DMS53 treated with DMSO at 0.1 percent for 48 hours (cell line): ENCODE measurements around the gene PTDSS2.

Source experiments
- DNase-seq: peaks from one replicate; lab custom pipeline; 2025; ENCODE audit not compliant: unreplicated experiment; lab: John Stamatoyannopoulos, UW

PTDSS2 gene

DNA sequence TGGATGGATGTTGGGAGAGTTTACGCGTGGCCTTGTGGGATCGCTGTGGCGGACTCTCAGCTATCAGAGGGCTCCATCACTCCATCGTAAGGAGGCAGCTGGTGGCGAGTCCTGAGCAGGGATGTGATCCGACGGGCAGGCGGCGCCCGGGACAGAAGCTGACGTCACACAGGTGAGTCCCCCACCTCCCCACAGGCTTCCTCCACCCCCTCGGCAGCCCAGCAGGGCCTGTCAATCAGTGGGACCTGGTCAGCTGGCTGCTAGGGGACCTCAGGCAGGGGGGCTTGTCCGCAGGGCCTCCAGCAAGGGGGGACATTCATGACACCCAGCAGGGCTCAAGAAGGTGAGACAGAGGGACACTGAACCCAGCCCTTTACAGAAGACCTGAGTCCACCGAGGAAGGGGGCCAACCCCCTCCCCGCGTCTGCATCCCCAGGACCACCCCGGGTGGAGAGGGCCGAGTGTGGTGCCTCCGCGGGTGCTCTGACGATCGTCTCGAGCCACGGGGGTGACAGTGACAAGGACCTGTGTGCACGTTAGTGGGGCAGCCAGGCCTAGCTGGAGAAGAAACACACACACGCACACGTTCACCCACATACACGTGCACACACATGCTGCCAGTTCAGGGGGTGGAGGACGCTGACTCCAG lies 78.2 kb downstream of the PTDSS2 start:
- no peak for DNase-seq

DNA sequence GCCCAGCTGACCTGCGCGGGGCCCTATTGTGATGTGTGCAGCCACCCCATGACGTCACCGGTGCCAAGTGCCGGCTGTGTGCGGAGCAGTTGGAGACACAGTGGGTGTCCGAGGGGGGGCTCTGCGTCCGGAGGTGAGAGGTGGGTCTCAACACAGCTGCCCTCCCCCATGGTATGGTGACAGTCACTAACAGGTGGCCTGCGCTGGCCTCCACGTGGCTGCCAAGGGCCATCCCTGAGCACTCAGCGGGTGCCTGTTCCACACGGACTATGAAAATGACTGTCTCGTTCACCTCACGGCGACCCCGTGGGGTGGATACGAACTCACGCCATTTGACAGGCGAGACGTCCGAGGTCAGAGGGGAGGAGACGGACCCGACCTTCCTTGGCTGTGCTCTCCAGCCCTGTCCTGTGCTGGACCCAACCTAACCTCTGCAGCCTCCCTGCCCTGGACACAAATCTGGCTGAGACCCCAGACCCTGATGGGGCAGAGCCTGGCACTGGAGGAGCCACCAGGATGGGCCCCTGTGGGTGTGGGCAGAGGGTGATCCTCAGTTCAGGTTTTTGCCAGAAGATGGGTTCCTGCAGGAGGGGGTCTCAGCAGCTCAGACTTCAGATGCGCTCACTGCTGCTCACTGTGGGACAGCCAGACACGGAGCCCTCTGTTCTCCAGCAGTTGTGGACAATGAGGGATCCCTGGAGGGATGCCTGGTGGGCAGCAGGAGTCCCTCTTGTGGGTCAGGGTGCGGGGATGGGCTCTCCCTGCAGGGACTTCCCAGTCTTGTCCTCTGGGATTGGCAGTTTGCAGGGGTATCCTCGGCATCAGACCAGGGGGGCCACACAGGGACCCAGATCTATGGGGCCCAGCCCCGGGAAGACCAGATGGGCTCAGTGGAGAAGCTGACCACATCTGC lies 79.0 kb downstream of the PTDSS2 start:
- DNase-seq, result no peak

DNA sequence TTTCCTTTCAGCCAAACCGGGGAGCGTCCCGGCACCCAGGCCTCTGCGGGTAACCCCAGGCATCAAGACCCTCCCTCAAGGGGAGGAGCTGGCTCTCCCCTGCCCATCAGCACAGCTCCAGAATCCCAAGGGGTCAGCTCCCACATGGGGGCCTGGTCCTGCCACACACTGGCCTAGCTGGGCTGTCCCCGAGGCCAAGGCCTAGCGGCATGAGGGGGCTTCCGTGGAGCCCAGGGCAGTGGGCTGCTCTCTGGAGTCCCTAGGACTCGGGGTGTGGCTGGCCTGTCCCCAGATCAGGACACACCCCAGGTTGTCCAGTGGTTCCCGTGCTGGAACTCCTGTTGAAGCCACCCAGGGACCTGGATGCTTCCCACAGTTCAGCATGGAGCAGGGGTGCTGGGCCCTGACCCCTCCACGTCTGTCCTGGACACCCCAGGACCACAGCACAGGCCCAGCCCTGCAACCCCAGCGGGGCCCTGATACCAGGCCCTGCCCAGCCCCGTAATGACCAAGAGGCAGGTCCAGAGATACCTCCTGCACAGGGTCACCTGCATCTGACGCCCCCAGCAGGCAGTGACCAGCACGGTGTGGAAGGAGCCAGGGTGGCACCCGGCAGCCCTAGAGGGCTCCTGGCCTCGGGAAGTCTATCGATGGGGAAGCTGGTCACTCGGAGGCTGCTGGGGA lies 79.8 kb downstream of the PTDSS2 start:
- no peak for DNase-seq

DNA sequence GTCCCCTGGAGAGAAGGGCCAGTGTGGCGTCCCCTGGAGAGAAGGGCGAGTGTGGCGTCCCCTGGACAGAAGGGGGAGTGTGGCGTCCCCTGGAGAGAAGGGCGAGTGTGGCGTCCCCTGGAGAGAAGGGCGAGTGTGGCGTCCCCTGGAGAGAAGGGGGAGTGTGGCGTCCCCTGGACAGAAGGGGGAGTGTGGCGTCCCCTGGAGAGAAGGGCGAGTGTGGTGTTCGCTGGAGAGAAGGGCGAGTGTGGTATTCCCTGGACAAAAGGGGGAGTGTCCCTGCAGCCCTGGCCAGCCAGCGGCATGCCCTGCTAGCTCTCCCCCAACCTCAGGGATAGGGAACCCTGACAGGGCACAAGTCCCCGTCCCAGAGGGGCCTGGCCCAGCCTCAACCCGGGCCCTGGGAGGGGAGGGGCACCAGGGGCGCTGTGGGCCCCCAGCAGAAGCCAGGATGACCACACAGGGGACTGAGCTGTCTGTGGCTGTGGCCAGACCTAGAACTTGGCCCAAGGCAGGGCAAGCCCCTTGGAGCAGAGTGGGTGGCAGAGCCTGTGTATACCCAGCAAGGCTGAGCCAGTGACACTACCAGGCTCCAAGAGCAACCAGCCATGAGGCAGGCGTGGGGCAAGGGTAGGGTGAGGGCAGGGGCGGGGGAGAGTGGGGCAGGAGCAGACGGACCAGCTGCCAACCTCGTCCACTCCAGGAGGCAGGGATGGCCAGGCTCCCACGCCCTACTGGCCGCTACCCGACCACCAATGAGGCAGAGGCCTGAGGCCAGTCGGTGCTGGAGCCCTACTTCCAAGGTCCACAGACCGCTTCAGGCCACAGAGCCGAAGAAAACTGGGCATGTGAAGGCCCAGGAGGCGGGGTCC lies 81.1 kb downstream of the PTDSS2 start:
- DNase-seq, result no peak

DNA sequence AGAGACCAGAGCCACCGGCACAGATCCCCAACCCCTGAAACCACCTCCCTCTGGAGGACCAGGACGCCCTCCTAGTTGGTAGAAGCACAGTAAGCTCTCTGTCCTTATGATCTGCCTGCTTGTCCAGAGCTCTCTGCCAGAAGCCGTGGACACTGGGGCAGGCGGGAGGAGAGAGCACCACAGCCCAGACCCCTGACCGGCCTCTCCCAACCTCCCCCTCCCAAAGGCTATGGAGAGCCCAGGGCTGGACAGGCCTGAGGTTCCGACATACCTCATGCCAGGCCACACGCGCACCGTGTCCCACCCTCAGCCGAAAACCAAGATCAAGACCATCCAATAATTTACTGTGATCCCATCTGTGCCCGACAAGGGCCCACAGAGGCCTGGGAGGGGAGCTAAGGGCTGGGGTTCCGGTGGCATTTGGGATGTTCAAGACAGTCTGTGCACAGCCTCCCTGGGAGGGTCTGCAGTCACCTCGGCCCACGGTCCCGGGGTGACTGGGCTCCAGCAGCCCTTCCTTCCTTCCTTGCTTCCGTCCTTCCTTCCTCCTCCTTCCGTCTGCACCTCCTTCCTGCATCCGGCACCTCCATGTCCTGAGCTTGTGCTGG lies 81.9 kb downstream of the PTDSS2 start:
- DNase-seq, result no peak

DNA sequence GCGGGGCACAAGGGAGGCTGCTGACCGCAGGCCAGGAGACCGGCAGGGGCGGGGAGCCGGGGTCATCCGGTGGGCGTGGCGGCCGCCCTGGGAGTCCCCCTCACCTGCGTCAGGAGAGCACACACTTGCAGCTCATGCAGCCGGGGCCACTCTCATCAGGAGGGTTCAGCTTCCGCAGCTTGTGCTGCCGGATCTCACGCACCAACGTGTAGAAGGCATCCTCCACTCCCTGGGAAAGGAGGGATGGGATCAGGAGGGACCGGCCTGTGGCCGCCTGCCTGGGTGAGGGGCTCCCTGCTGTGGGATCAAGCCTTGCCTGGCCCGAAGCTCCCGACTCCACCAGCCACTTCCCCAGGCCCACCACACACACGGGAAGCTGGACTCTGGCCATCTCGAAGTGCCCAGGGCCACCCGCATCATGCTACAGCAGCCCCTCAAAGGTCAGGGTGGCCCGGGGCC lies 82.5 kb downstream of the PTDSS2 start:
- DNase-seq, result no peak

DNA sequence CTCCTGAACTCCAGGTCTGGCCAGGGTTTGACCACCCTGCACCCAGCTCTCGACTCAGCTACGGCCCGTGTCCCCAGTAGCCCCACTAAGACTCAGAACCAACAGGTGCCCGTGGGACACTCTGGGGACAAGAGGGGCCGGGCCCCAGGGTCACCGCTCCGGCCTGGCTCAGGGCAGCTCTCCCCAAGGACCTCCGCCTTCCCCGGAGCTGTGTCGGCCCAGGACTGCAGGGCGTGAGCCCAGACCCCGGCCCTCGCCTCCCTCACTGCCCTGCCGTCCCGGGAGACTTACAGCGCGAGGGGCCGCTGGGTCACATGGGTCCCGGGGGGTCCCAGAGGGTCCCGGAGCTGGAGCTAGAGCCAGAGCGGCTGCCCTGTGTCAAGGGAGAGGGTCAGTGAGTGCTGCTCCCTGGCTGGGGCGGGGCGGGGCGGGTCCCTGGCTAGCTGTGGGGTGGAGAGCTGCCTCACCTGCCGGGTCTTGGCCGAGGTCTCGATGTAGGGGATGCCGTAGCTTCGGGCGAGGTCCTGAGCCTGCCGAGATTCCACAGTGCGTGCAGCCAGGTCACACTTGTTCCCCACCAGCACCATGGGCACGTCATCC lies 83.0 kb downstream of the PTDSS2 start:
- no peak for DNase-seq

DNA sequence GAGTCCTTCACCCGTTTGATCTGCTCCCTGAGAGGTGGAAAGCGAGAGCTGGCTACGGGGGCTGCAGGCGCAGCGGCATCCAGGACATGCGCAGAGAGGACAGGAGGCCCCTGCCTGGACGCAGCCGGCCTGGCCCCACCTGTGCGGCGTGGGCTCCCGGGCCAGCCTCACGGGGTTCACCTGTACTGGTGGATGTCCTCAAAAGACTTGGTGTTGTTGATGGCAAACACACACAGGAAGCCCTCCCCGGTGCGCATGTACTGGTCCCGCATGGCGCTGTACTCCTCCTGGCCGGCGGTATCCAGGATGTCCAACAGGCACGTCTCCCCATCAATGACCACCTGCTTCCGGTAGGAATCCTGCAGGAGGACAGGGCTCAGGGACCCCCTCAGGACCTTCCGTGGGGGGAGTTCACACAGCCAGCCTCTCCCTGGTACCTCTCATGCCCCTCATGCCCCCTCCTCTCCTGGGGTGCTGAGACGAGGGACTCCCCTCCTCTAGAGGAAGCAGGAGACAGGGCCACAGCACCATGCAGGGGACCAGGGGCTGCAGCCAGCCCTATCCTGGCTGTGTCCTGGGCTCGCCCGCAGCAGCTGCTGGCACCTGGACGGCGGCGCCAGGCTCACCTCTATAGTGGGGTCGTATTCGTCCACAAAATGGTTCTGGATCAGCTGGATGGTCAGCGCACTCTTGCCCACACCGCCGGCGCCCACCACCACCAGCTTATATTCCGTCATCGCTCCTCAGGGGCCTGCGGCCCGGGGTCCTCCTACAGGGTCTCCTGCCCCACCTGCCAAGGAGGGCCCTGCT lies 83.7 kb downstream of the PTDSS2 start:
- no peak for DNase-seq

DNA sequence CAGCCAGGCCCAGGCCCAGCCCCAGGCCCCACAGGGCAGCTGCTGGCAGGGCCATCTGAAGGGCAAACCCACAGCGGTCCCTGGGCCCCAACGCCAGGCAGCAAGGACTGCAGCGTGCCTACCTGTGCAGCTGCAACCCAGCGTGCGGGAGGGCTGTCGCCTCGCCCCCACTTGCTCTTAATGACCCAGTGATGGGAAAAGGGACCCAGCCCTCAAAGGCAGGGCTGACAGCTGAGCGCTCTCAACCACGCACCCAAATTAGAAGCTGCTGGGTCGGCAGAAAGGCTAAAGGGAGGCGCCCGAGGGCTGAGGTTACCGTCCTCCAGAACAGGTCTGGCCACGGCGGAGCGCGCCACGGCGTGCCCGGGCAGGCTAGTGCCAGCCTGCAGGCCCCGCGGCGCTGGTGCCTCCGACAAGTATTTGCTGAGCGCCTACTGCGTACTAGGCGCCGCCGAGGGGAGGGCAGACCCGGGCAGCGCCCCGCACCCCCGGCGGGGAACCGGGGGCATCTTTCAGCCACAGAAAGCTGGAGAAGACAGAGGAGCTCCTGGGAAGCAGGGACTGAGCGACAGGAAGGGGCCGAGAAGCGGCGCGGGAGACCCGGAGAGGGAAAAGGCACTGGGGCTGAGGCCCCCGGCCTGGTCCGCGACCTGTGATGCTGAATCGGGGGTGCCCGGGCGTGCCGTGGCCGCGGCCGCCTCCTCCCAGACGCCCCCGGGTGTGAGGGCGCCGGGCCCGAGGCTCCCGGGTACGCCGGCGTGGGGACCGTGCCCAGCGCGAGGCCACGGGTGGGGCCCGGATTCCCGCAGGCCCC lies 84.5 kb downstream of the PTDSS2 start:
- DNase-seq, result peak; percentile 42

DNA sequence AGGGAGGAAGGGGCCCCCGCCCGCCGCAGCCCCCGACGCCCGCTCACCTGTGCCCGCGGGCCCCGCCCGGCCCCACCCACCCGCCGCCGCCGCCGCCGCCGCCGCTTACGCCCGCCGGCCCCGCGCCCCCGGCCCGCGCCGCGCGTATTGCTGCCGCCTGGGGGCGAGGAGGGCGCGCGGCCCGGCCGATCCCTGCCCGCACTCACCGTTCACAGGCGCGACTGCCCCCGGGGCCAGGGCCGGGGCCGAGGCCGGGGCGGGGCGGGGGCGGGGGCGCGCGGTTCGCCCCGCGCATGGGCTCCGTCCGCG lies 85.1 kb downstream of the PTDSS2 start:
- DNase-seq, result no peak

DNA sequence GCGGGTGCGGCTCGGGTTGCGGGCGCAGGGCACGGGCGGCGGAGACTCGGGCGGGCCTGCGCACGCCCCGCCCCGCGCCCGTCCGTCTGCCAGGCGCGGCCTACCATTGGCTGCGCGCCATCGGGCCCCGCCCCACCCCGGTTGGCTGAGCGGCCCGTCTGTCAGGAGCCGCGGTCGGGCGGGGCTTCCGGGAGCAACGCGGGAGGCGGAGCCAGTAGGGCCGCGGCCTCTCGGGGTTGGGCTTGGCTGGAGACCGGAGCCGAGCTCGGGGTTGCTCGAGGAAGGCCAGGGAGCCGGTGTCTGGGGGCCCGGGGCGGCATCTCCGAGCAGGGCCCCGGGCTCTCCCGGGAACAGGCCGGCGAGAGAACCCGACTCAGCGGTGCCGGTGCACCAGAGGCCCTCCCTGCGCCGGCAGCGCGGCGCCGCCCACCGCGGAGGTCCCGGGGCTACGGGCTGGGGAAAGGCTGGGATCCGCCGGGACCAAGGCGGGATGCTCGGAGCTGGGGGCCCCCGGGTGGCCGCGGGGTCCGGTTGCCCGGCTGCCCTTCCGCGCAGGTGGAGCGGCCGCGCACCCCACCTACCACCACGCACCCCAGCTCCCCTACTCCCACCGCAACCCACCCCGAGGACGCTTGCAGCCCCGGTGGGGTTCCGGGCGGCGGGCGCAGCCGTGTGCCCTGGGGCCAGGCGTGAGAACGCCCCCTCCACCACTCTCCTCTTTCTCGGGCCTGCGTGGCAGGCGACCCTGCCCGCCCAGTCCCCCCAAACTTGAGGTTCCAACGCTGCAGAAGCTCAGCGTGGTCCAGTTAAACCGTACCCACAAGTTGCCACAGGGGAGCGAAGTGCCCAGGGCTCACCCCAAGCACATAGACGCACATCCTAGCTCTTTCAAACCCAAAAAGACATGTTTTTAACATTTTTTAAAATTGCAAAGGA lies 85.7 kb downstream of the PTDSS2 start, which contains the start of gene HRAS:
TSS of gene HRAS (minus strand) at position 58 of the 936 bp plus-strand sequence.
- DNase-seq, result peak; percentile 96

DNA sequence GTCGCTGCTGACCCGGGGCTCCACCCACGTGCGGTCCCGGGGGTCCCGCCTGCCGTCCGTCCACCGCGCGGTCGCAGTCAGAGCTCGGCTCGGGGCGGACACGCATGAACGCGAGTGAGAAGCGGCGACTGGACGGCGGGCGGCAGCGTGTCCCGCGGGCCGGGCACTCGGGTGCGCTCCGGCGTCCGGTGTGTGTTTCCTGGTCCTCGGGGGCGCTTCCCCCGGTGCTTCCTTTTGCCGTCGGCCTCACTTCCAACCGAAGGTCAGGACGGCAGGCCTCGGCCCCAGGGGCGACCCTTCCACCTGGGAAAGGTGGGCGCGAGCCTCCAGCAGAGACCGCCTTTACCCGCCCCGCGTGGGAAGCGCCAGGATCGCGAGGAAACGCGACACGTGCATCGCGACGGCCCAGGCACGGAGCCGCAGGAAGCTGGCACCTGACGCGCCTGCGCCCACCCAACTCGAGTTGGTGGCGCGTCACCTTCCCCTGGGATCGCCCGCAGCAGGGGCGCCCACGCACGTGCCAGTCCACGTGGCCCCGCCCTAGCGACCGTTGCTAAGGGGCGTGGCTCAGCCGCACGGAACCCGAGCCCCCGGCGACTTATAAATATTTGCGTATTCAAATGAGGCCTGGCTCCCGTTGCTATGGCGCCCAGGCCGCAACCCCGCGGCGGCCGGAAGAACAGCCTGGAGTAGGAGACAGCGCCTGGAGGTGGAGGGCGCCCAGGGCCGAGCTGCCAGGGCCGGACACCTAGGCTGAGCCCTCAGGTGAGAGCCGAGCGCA lies 87.0 kb downstream of the PTDSS2 start, which contains the start of gene LRRC56:
TSS of gene LRRC56 (plus strand) at position 687 of the 781 bp plus-strand sequence. CDS start 3,158 bp downstream, outside the sequence.
- DNase-seq, result peak; percentile 93

DNA sequence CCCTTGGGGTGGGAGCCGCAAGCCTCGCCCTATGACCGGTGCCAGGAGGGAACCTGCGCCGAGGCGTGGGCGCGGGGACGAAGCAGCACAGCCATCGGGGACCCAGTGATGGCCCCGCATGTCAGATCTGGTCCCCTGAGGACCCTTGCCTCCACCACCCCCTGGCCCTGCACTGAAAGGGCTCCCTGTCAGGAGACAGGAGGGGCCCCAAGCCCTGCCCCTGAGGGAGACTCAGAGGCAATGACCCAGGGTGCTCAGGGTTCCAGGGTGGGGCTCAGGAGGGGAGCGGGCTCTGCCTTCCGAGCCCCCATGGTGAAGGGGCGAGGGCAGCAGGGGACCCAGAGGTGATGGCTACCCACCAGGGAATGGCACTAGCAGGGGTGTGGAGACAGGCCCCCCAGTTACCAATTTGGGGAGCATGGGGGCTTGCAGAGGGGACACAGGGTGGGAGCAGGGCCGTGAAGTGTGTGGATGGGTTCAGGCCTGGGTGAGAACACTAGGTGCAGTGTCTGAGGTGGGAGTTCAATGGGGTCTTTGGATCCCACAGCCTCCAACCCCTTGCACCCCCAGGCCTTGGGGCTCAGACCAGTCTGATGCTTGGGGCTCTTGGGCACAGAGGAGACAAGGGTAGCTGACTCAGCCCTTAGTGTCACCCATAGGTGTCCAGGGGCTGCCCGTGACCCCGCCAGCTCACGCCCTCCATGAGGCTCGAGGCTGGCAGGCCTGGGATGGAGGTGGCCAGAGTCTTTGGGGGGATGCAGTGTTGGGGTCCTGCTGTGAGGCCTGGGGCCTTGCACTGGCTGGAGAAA lies 87.7 kb downstream of the PTDSS2 start:
- DNase-seq, result no peak

DNA sequence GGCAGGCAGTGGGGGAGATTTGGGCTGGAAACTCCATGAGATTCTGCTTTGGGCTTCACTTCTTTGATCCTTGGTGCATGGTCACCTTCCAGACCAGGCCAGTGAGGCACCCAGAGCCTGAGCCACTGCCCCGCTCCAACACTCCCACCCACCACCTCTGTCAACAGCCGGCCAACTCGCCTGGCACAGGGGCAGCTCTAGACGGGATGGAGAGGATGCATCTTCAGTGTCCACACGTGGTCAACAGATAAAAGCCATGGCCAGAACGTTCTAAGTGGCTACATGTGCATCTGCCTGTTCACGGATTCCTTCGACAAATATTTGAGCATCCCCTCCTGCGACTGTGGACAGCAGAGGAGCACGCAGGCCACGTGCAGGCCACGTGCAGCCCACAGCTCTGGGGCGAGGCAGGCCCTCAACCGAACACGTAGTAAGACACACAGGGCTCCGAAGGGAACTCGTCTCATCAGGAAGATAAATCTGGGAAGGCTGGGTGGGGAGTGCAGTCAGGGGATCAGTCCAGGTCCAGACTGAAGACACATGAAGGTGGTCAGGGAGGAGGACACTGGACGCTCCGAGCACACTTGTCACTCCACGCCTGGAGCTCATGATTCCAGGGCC lies 88.5 kb downstream of the PTDSS2 start:
- no peak for DNase-seq

DNA sequence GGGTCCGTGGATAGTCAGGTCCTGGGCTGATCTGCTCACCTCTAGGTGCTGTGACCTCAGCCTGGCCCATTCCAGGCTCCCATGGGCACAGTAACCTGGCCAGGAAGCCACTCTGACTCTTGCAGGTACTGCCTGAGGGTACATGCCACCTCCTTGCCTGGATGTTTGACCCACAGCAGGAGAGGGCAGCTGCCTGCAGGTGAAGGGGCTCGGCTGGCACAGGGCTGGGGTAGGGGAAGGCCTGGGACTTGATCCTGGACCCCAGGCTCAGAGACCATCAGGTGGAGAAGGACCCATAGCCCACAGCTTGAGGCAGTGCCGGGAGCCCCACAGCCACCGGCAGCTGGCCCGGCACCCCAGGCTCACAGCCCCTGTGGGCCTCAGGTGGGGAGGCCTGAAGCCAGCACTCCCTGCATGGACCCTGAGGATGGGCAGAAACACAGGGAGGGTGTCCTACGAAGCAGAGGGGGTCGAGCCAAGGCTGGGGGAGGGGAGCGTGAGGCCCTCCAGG lies 89.9 kb downstream of the PTDSS2 start:
- DNase-seq, result no peak
